Measurements from ENCODE around the gene KDF1.

The KDF1 gene

GRCh38 chr1:26915204-26915842 is 44.9 kb downstream of the KDF1 start:
- peak; percentile 9 for DNase-seq (ENCODE audit: low spot score)

GRCh38 chr1:26913754-26914619 is 46.3 kb downstream of the KDF1 start, which contains the start of gene NR0B2:
NR0B2 (minus strand) TSS chr1:26913975; CDS start chr1:26913940, 35 bp downstream.
- DNase-seq (ENCODE audit: low spot score): peak; percentile 25

GRCh38 chr1:26913389-26913753 is 46.9 kb downstream of the KDF1 start:
- DNase-seq (ENCODE audit: low spot score): no peak

- no peak for DNase-seq (ENCODE audit: low spot score)
Observed at GRCh38 chr1:26912147-26912490, 48.1 kb downstream of the KDF1 start.

GRCh38 chr1:26911399-26912146 is 48.7 kb downstream of the KDF1 start:
- no peak for DNase-seq (ENCODE audit: low spot score)

GRCh38 chr1:26910343-26911160 is 49.7 kb downstream of the KDF1 start:
- peak; percentile 54 for DNase-seq (ENCODE audit: low spot score)

- DNase-seq (ENCODE audit: low spot score): no peak
Observed at GRCh38 chr1:26909951-26910342, 50.3 kb downstream of the KDF1 start.

GRCh38 chr1:26907071-26907917 is 53.0 kb downstream of the KDF1 start:
- DNase-seq (ENCODE audit: low spot score): peak; percentile 98

GRCh38 chr1:26900815-26901511 is 59.3 kb downstream of the KDF1 start:
- DNase-seq (ENCODE audit: low spot score): no peak

GRCh38 chr1:26900001-26900814 is 60.1 kb downstream of the KDF1 start, which contains the start of gene GPATCH3:
GPATCH3 (minus strand) TSS chr1:26900467; CDS start chr1:26900442, 25 bp downstream.
- DNase-seq (ENCODE audit: low spot score): peak; percentile 94

All from kidney tubule cell (primary cell).